Activated CD8-positive, alpha-beta memory T cell treated with anti-CD3 and anti-CD28 coated beads, Interleukin-2, amount 10 ng/mL, durations not matched to agents 7 days and 5 days (primary cell): ENCODE measurements around the gene UBQLN4. TPM values are rescaled to one million over a fixed set of nuclear protein-coding genes. Genes with fewer than 3 reads are reported as not detected.

ENCODE experiments used
- ATAC-seq: fragments of 150-1000 bp; cut with Tn5 transposase; one replicate; pipeline ENCODE4 v1.10.0; 2021; ENCODE audit warnings: moderate library complexity
- CTCF ChIA-PET: fragments of 350-600 bp; sonication (Branson Sonifier 250); formaldehyde crosslinking; loops from one replicate; lab custom pipeline; 2021; ENCODE audit warnings: antibody characterized with exemption; lab: Charles Lee
- DNase-seq: peaks from one replicate; pipeline ENCODE4 v3.0.0-alpha.2; 2020
- H3K27ac Mint-ChIP-seq: one replicate; pipeline ENCODE4 v1.8.0; 2021; ENCODE audit warnings: mild to moderate bottlenecking, mixed read lengths
- H3K27me3 Mint-ChIP-seq: one replicate; pipeline ENCODE4 v1.8.0; 2021; ENCODE audit warnings: mixed read lengths
- H3K36me3 Mint-ChIP-seq: one replicate; pipeline ENCODE4 v1.8.0; 2021; ENCODE audit warnings: mild to moderate bottlenecking, mixed read lengths
- H3K4me1 Mint-ChIP-seq: one replicate; pipeline ENCODE4 v1.8.0; 2021; ENCODE audit warnings: mixed read lengths
- H3K4me3 Mint-ChIP-seq: one replicate; pipeline ENCODE4 v1.8.0; 2021; ENCODE audit warnings: mild to moderate bottlenecking, moderate library complexity, mixed read lengths
- H3K9me3 Mint-ChIP-seq: one replicate; pipeline ENCODE4 v1.8.0; 2022; ENCODE audit warnings: low read depth, mixed read lengths
- total RNA-seq, 2 experiments: library from RNA; stranded (reverse); gene quantifications; one replicate each; pipeline ENCODE4 v1.2.3, GENCODE V29; 2021

The UBQLN4 gene
- total RNA-seq, 2 experiments from 2014 or later, result 40.3 to 44.8 TPM

DNA sequence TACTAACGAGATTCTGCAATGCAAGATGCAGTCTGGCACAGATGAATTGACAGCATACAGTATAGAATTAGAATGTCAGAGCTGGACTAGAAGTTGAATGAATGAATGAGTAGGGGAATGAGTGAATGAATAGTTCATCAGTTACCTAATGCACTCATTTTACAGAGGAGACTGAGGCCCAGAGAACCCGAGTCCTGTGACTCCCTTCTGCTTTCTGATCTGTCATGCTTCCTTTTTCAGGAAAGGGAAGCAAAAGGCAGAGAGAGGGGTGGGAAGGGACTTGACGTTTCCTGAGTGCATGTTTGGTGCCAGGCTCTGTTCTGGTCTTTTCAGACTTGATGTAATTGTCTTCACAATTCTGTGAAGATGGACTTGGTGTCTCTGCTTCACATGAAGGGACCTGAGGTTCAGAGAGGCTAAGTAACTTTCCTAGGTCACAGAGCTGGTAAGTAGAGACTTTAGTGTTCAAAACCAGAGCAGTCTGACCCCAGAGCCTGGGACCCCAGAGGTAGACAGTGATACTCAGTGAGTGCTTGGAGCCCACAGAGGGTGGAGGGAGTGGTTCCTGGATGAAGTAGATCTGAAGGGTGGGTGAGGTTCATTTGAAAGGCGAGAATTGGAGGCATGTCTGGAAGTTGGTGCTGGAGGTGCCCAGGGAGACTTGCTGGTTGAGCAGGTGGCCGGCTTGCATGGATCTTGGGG is 36.7 kb upstream of the UBQLN4 start:
- ATAC-seq, result no peak
- H3K27me3 Mint-ChIP-seq, result peaks cover 34% of the 10 kb centered on the region

DNA sequence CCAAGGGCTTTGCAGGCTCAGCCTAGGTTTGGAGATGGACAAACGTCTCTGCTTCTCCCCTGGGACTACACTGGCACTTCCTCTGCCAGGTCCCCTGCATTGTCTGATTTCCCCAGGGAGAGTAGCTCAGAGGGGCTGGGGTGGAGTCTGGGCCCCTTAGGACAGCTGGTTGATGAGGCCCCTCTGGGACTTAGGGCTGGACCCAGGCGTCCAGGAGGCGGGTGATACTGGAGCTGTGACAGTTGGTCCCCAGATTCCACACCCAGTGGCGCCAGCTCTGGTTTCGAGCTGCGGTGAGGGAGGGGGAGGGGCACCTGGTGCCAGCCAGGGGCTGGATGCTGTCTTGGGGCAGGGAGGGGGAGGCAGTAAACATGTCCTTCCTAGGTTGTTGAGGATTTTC is 36.1 kb upstream of the UBQLN4 start:
- no peak overlapping the region for H3K4me3 Mint-ChIP-seq

More for the DNA sequence above, 36.7 kb upstream of the UBQLN4 start:
- H3K9me3 Mint-ChIP-seq, result no peaks in the 10 kb centered on the region
- no peak for DNase-seq
- no peak overlapping the region for H3K4me3 Mint-ChIP-seq
- CTCF ChIA-PET, result interaction anchor here (0.8 to 27.0 kb wide), 11 partner anchors 9 to 182 kb away, joined by 3 to 979 read pairs (median 4); partner anchors contain the start of gene LMNA
- H3K27ac Mint-ChIP-seq, result no peak overlapping the region
- peaks cover 1% of the 10 kb centered on the region for H3K36me3 Mint-ChIP-seq
- peaks cover 9% of the 10 kb centered on the region for H3K4me1 Mint-ChIP-seq

DNA sequence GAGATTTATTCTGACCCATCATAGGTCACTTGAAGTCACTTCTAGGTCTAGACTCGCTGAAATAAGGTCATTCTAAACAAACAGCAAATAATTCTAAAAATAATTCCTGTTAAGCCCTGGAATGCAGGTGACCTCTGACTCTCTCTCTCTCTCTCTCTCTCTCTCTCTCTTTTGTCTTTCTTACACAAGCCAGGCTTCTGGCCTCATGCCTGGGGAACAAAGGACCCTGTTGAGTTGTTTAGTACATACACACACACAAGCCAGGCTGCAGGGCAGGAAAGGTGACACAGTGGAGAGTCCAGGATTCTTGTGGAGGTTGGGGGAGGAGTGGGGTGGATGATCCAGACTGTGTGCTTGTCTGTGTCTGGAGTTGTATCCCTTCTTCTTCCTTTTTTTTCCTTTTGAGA is 32.7 kb upstream of the UBQLN4 start:
- CTCF ChIA-PET, result interaction anchor here (0.9 to 27.0 kb wide), 2 partner anchors 10 to 37 kb away, joined by 3 to 979 read pairs; partner anchors contain the start of gene LMNA
- no peak overlapping the region for H3K27ac Mint-ChIP-seq
- peaks cover 8% of the 10 kb centered on the region for H3K4me1 Mint-ChIP-seq
- DNase-seq, result no peak
- H3K4me3 Mint-ChIP-seq, result no peak overlapping the region
- H3K9me3 Mint-ChIP-seq, result no peaks in the 10 kb centered on the region
- no peaks in the 10 kb centered on the region for H3K36me3 Mint-ChIP-seq
- peaks cover 43% of the 10 kb centered on the region for H3K27me3 Mint-ChIP-seq
- no peak for ATAC-seq

More for the DNA sequence above, 36.1 kb upstream of the UBQLN4 start:
- ATAC-seq (no peak), DNase-seq (no peak)
- Mint-ChIP-seq H3K27me3 (peaks cover 40% of the 10 kb centered on the region), H3K36me3 (peaks cover 1% of the 10 kb centered on the region), H3K4me1 (peaks cover 6% of the 10 kb centered on the region), H3K9me3 (no peaks in the 10 kb centered on the region), H3K27ac (no peak overlapping the region)
- CTCF ChIA-PET, result interaction anchor here (1.1 to 27.0 kb wide), 7 partner anchors 10 to 183 kb away, joined by 4 to 979 read pairs (median 5); partner anchors contain the start of gene LMNA

DNA sequence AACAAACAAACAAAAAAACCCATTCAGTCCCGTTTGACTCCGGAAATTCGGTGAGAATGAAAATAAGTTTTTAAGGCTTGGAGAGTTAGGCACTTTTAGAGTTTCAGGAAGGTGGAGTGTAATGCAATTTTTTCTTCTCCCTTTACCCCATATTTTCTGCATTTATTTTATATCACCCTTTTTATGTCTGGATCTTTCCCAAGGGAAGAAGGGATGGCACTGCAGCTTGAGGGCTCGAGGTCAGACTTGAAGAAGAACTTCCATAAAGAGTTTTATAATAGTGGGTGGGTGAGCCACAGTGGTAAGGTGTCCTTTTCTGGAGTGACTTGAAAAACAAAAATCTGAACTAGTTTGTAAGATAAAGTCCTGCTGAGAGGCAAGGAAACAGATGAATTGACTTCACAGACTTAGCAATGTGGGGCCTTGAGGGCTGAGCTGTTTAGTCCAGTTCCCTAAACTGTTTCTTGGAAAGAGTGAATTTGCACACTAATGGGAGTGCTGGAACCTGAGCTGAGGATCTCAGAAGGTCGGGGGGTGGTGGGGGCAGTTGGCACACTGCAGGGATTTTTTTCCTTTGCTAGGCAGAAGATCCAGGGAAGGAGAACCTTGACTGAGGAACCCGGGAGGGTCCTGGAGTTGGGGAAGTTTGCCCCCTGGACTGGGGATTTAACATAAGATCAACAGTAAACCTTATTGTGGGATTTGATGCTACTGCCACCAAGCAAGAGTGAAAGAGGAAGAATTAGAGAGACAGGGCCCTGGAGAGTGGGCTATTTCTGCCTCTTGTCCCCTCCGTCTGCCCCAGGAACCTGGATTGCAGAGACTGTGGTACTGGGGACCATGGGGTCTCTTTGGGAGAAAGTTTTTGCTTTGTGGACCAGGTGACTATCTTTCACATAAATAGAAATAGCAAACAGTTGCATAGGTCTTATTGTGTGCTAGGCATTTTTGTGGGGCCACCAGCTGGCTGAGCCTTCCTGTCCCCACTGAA is 30.5 kb upstream of the UBQLN4 start:
- H3K27me3 Mint-ChIP-seq, result peaks cover 52% of the 10 kb centered on the region
- DNase-seq, result no peak
- CTCF ChIA-PET, result interaction anchor here (1.0 to 27.0 kb wide), 4 partner anchors 9 to 39 kb away, joined by 3 to 979 read pairs (median 7); partner anchors contain the start of gene LMNA

DNA sequence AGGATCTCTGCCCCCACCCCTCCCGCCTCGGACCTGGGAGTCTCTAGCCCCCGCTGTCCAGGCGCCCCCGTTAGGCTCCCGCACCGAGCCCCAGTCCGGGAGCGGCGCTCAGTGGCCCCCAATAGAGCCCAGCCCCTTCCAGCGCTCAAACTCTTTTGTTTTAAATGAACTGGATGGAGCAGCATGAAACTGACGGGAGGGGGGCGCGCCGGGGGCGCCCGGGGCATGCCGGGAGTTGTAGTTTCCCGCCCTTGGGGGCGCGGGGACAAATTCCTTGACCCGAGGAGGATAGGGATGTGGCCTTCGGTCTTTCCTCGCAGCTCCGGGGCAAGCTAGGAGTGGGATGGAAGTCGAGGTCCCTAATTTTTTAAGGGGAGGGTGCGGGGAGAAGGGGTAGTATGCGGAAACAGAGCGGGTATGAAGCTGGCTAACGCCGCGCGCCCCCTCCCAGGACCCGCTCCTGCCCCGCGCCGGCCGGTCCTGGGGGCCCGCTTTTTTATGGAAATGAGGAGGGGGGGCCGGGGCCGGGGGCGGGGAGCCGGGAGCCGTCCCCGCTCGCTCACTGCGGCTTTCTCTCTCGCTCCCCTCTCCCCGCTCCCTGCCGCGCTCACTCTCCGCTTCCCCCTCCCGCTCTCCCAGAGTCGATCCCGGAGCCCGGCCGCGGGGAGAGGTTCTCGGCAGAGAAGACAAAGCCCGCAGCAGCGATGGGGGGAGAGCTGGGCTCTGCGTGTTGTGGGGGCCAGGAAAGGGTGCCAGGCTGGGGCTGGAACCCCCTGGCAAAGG is 28.9 kb upstream of the UBQLN4 start, which contains the start of gene MEX3A:
MEX3A (minus strand) TSS at position 157 of the 783 bp plus-strand sequence. CDS start 467 bp downstream, outside the sequence.
- DNase-seq, result peak; percentile 72
- Mint-ChIP-seq H3K36me3 (no peaks in the 10 kb centered on the region), H3K27me3 (peaks cover 65% of the 10 kb centered on the region), H3K4me1 (peaks cover 6% of the 10 kb centered on the region), H3K27ac (no peak within 1 kb of the TSS), H3K9me3 (no peaks in the 10 kb centered on the region), H3K4me3 (peak within 1 kb of the TSS; percentile 71)
- peak; percentile 90 for ATAC-seq
- CTCF ChIA-PET, result interaction anchor here (0.6 to 27.0 kb wide), 7 partner anchors 9 to 143 kb away, joined by 3 to 979 read pairs (median 4); partner anchors contain the start of gene LMNA

More for the DNA sequence above, 30.5 kb upstream of the UBQLN4 start:
- no peaks in the 10 kb centered on the region for H3K9me3 Mint-ChIP-seq
- no peaks in the 10 kb centered on the region for H3K36me3 Mint-ChIP-seq
- no peak overlapping the region for H3K27ac Mint-ChIP-seq
- H3K4me3 Mint-ChIP-seq, result peak overlapping the region; percentile 3
- ATAC-seq, result no peak
- H3K4me1 Mint-ChIP-seq, result peaks cover 6% of the 10 kb centered on the region

DNA sequence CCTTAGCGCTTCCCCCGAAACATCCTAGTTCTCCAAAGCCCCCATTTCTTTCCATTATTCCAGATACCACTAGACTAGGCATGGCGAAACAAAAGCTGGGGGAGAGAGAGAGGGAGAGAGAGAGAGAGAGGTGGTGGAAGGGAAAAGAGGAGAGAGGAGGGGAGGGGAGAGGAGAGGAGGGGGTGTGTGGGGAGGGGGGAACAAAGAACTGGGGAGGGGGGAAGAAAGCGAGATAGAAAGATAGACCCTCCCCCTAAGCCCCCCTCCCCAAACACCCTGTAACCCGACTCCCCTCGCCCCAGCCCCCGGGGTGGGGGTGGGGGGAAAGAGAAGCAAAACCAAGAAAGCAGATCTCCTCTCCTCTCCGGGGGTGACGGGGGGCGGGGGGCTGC is 28.3 kb upstream of the UBQLN4 start:
- Mint-ChIP-seq H3K36me3 (no peaks in the 10 kb centered on the region), H3K4me1 (peaks cover 6% of the 10 kb centered on the region), H3K27me3 (peaks cover 62% of the 10 kb centered on the region), H3K9me3 (no peaks in the 10 kb centered on the region), H3K27ac (no peak overlapping the region), H3K4me3 (peak overlapping the region; percentile 42)
- no peak for DNase-seq
- ATAC-seq, result no peak
- CTCF ChIA-PET, result interaction anchor here (0.8 to 27.0 kb wide), 6 partner anchors 9 to 42 kb away, joined by 3 to 979 read pairs (median 4); partner anchors contain the start of gene LMNA

DNA sequence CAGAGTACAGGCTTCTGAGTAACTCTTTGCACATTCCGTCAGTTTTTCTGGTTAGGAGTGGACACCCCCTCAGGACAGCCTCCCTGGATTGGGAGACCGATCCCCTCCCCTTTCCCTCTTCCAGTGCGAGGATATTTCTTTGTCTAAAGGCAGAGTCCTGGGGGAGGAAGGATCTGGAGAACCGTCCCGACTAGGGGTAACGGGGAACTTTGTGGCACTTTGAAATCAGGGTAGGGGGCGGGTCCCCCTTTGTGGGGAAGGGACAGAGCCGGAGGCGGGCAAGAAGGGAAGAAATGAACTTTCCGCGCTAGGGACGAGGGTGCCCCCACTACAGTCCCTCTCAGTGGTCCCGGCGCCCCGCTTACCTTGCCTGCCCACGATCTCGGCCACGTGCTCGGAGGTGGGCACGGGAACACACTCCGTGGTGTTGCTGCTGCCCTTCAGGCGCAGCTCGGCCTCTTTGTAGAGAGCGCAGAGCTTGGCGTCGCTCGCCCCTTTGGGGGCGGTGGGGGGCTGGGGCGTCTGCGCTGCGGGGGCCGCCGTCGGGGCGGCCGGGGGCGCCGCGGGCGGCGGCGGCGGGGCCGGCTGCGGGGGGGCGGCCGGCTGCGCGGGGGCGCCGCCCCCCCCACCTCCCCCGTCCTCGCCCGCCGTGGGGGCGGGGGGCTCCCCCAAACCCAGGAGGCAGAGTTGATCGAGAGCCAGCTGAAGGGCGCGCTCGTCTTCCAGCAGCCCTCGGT is 27.8 kb upstream of the UBQLN4 start:
- peaks cover 6% of the 10 kb centered on the region for H3K4me1 Mint-ChIP-seq
- DNase-seq (no peak), ATAC-seq (no peak)
- peaks cover 60% of the 10 kb centered on the region for H3K27me3 Mint-ChIP-seq
- no peak overlapping the region for H3K27ac Mint-ChIP-seq
- H3K9me3 Mint-ChIP-seq, result no peaks in the 10 kb centered on the region
- CTCF ChIA-PET, result interaction anchor here (1.4 to 27.0 kb wide), 3 partner anchors 8 to 42 kb away, joined by 4 to 979 read pairs (median 9); partner anchors contain the start of gene LMNA
- H3K36me3 Mint-ChIP-seq, result no peaks in the 10 kb centered on the region
- peak overlapping the region; percentile 42 for H3K4me3 Mint-ChIP-seq

DNA sequence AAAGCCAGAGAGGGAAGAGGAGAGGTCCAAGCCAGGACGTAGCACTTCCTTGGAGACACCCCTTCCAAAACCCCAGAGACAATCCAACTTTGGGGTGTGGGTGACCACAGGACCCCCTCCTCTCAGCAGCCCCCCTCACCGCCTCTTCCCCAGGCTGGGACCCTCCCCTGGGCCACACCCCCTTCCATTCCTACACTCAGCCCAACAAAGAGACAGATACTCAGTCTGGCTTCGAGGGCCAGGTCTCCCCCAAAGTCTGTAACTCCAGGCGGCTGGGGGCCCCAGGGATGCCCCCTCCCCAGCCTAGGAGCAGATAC is 27.2 kb upstream of the UBQLN4 start:
- ATAC-seq (no peak), DNase-seq (no peak)
- Mint-ChIP-seq H3K27ac (no peak overlapping the region), H3K27me3 (peaks cover 56% of the 10 kb centered on the region), H3K9me3 (no peaks in the 10 kb centered on the region), H3K36me3 (no peaks in the 10 kb centered on the region), H3K4me3 (no peak overlapping the region), H3K4me1 (peaks cover 4% of the 10 kb centered on the region)
- CTCF ChIA-PET, result interaction anchor here (1.4 to 27.0 kb wide), 3 partner anchors 8 to 43 kb away, joined by 4 to 979 read pairs (median 9); partner anchors contain the start of gene LMNA

DNA sequence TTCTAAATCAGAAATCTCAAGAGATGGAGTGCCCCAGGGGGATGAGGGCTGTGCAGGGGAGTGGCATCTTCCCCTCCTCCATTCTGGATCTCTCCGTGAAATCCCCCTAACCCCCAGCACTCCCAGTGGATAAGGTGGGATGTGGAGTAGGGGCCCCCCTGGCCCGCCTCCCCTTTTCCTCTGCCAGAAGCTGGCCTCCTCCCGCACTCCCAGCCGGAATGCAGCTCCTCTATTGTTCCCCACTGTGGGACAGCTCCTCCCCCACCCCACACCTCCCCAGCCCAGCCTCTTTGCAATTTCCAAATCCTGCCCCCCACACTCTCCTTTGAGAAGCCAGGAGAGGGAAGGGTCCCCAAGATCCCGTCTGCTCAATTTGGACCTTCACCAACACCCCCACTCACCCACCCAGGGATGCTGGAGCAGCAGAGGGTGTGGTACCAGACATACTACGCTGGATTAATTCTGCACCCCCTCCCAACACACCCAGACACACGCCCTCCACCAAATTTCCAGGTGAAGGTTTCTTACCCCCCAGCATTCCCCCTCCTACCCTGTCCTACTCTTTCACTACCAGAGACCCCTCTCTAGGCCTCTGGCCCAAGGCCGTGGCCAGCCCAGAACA is 26.8 kb upstream of the UBQLN4 start:
- no peaks in the 10 kb centered on the region for H3K9me3 Mint-ChIP-seq
- H3K4me1 Mint-ChIP-seq, result peaks cover 4% of the 10 kb centered on the region
- H3K27ac Mint-ChIP-seq, result no peak overlapping the region
- CTCF ChIA-PET, result no interaction called here
- H3K27me3 Mint-ChIP-seq, result peaks cover 58% of the 10 kb centered on the region
- no peaks in the 10 kb centered on the region for H3K36me3 Mint-ChIP-seq
- no peak for ATAC-seq
- H3K4me3 Mint-ChIP-seq, result no peak overlapping the region
- no peak for DNase-seq

DNA sequence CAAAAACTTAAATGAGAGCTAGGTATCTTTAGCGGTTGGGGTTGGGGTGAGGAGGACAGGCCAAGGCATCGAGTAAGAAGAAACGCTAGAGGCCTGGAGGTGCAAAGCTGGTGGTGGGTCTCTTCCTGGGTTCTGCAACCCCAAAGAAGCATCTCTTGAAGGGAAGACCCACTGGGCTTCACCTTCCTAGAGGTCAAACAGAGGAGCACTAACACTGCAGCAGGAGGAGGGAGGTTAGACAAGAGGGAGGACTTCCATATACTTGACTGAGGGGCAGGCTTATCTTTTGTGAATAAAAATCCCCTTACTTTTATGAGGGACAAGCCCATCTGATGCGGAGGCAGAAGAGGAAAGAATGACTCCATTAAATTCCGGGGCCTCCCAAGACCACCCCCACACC is 26.2 kb upstream of the UBQLN4 start:
- H3K36me3 Mint-ChIP-seq, result no peaks in the 10 kb centered on the region
- no peak overlapping the region for H3K4me3 Mint-ChIP-seq
- DNase-seq (no peak), ATAC-seq (no peak)
- H3K9me3 Mint-ChIP-seq, result no peaks in the 10 kb centered on the region
- peaks cover 4% of the 10 kb centered on the region for H3K4me1 Mint-ChIP-seq
- no peak overlapping the region for H3K27ac Mint-ChIP-seq
- H3K27me3 Mint-ChIP-seq, result peaks cover 55% of the 10 kb centered on the region
- CTCF ChIA-PET, result no interaction called here

DNA sequence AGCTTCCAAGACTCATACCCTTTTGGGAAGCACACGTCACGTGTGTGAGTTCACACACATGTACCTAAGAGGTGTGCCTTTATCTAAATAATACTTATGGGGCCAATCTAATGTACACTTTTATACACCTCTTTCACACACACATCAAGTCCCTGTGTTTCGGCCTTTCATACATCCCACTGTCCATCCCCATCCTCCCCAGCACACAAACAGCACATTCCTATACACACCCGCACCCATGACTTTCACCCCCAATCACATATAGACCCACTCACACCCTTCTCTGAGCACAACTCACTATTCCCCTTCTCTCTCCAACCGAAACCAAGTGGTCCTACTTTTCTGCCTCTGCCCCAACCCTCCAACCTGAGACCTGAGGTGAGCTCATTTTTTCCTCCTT is 25.1 kb upstream of the UBQLN4 start:
- Mint-ChIP-seq H3K36me3 (no peaks in the 10 kb centered on the region), H3K4me1 (peaks cover 4% of the 10 kb centered on the region), H3K4me3 (no peak overlapping the region), H3K27ac (no peak overlapping the region), H3K9me3 (no peaks in the 10 kb centered on the region), H3K27me3 (peaks cover 46% of the 10 kb centered on the region)
- ATAC-seq, result no peak
- CTCF ChIA-PET, result interaction anchor here (1.0 kb wide), 1 partner anchor 12 kb away, joined by 5 read pairs; no protein-coding TSS in a partner anchor
- no peak for DNase-seq
